NCI-H1092 (cell line): Measurements from ENCODE around the gene PHAF1.
"Not testable (repeated sequence)": the region's sequence is repeated elsewhere in the genome, so short reads cannot be mapped to it uniquely, and the experiment has no call there.

Experiments
- DNase-seq: peaks from one replicate; lab custom pipeline; 2025; lab: John Stamatoyannopoulos, UW

The PHAF1 gene

GRCh38 chr16:67105246-67105645 is 4.5 kb upstream of the PHAF1 start:
- DNase-seq: no peak

- no peak for DNase-seq
Observed at GRCh38 chr16:67105881-67106280, 3.9 kb upstream of the PHAF1 start.

GRCh38 chr16:67108489-67108888 is 1.3 kb upstream of the PHAF1 start:
- no peak for DNase-seq

- DNase-seq: no peak
Observed at GRCh38 chr16:67108931-67109406, 772 bp upstream of the PHAF1 start.

GRCh38 chr16:67111951-67112444 is 2.3 kb downstream of the PHAF1 start:
- no peak for DNase-seq

- no peak for DNase-seq
Observed at GRCh38 chr16:67112591-67113399, 3.1 kb downstream of the PHAF1 start.

- DNase-seq: no peak
Observed at GRCh38 chr16:67114793-67115192, 5.1 kb downstream of the PHAF1 start.

- no peak for DNase-seq
Observed at GRCh38 chr16:67115639-67116038, 5.9 kb downstream of the PHAF1 start.

GRCh38 chr16:67116388-67117311 is 6.9 kb downstream of the PHAF1 start:
- no peak for DNase-seq

- no peak for DNase-seq
Observed at GRCh38 chr16:67117716-67118115, 8.0 kb downstream of the PHAF1 start.

- DNase-seq: no peak
Observed at GRCh38 chr16:67120025-67120424, 10.3 kb downstream of the PHAF1 start.

- DNase-seq: not testable (repeated sequence)
Observed at GRCh38 chr16:67122799-67123198, 13.1 kb downstream of the PHAF1 start.

- DNase-seq: no peak
Observed at GRCh38 chr16:67128417-67128816, 18.7 kb downstream of the PHAF1 start.

- no peak for DNase-seq
Observed at GRCh38 chr16:67128887-67129286, 19.1 kb downstream of the PHAF1 start.

GRCh38 chr16:67129422-67129821 is 19.7 kb downstream of the PHAF1 start:
- DNase-seq: no peak

GRCh38 chr16:67137605-67138004 is 27.9 kb downstream of the PHAF1 start:
- no peak for DNase-seq

- DNase-seq: no peak
Observed at GRCh38 chr16:67141391-67141790, 31.6 kb downstream of the PHAF1 start.

GRCh38 chr16:67142342-67142741 is 32.6 kb downstream of the PHAF1 start:
- no peak for DNase-seq

- DNase-seq: no peak
Observed at GRCh38 chr16:67144943-67145342, 35.2 kb downstream of the PHAF1 start.

GRCh38 chr16:67145746-67146145 is 36.0 kb downstream of the PHAF1 start:
- no peak for DNase-seq

GRCh38 chr16:67146523-67147357 is 37.0 kb downstream of the PHAF1 start:
- DNase-seq: no peak
